ENCODE measurements around the gene HMGCL.
"Not testable (repeated sequence)": the region's sequence is repeated elsewhere in the genome, so short reads cannot be mapped to it uniquely, and the experiment has no call there.

HMGCL gene

DNA sequence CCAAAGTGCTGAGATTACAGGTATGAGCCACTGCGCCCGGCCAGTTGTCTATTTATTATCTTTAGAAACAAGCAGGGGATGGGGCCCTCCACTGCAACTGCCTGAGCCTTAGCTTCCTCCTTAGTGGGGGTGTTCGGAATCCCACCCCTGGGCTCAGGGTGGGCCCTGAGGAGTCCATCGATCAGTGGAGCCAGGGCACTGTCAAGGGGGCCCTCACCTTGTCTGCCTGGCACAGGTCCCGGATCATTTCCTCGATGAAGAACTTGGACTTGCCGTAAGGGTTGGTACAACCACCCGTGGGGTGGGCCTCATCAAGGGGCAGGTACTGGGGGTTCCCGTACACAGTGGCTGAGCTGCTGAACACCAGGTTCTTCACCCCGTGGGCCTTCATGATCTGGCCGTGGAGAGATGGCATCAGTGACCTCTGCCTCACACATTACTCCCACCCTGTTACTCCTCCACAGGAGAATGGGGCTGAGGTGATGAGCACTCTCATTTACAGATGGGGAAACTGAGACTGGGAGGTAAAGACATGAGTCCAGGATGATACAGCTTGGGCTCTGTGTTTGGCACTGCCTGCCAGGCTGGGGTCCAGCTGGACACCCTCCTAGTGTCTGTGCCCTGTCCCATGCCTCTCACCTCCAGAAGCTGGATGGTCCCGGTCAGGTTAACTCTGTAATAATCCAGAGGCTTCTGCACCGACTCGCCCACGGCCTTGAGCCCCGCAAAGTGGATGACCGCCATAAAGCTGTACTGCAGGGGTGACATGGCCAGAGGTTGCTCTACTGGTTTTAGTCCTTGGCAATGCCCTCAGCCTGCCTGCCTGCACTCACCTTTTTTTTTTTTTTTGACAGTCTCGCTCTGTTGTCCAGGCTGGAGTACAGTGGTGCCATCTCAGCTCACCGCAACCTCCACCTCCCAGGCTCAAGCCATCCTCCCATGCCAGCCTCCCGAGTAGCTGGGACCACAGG, 27.5 kb downstream of the HMGCL start:
- DNase-seq, result no peak

- DNase-seq, result no peak
Observed at GRCh38 chr1:23796466-23797271, 28.6 kb downstream of the HMGCL start.

DNA sequence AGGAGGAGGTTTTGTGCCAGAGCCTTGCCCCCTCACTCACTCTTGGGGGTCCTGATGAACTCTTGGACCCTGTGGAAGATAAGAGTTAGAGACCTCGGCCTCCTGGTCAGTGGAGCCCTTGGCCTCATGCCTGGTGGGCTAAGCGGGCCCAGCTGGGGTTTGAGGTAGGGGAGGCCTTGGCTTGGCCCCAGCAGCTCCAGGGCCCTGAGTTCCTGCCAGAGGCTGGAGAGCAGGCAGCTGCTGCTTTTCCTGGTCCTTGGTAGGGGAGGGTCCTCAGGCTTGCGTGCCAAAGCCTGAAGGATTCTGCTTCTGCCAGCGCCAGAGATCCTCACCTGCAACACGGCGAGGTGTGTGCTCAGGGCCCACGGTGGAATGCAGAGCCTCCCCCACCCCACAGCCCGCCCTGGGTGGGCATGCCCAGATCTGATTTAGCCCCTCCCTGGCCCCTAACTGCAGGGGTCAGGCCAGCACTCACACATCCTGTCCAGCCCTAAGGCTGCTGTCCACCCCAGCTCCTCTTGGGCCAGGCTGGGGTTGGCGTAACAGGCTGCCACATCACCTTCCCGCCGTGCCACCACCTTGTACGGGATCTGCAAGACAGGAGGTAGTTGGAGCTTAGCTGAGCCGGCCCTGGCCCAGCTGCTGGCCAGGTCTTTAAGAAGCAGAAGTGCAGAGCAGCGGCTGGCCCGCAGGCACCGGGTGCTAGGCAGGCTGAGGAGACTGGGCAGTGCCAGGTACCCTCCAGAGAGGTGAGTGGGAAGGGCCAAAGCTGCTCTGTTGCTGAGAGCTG, 29.4 kb downstream of the HMGCL start:
- DNase-seq, result no peak

GRCh38 chr1:23794732-23795182, 30.5 kb downstream of the HMGCL start:
- not testable (repeated sequence) for DNase-seq

GRCh38 chr1:23793861-23794731, 31.1 kb downstream of the HMGCL start:
- DNase-seq, result no peak

- DNase-seq, result no peak
Observed at GRCh38 chr1:23793018-23793781, 32.0 kb downstream of the HMGCL start.

DNA sequence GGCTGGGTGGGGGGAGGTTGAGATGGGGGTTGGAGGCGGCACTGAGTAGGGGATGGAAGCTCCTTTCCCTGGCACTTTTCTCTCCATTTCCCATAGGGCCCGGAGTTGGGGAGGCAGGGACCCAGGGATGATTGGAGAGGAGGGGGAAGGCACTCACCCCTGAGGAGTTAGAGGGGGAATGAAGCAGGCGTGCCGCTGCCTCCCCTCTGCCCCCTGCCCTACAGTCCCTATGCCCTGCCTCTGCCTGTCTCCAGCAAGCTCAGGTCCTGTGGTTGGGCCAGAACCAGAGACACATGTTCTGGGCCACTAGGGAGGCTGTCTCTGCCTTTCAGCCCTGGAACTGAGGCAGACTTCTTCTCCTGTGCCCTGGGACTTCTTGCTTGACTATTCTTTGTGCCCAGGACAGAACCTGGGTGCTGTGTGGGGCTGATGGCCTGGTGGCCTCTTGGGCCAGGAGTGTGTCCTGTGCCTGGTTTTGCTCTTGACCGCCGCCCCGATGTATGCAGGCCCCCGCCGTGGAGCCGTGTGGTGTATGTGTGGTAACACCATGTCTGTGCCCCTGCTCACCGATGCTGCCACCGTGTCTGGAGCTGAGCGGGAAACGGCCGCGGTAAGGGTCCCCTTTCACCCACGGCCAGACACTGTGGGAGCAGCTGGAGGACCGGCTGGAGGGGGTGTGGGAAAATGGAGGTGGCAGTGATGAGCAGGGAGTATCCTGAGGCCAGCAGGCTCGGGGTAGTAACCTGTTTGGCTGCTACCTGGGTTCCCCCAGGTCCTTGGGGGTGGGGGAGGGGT, 32.9 kb downstream of the HMGCL start:
- no peak for DNase-seq

- no peak for DNase-seq
Observed at GRCh38 chr1:23791516-23792047, 33.6 kb downstream of the HMGCL start.

DNA sequence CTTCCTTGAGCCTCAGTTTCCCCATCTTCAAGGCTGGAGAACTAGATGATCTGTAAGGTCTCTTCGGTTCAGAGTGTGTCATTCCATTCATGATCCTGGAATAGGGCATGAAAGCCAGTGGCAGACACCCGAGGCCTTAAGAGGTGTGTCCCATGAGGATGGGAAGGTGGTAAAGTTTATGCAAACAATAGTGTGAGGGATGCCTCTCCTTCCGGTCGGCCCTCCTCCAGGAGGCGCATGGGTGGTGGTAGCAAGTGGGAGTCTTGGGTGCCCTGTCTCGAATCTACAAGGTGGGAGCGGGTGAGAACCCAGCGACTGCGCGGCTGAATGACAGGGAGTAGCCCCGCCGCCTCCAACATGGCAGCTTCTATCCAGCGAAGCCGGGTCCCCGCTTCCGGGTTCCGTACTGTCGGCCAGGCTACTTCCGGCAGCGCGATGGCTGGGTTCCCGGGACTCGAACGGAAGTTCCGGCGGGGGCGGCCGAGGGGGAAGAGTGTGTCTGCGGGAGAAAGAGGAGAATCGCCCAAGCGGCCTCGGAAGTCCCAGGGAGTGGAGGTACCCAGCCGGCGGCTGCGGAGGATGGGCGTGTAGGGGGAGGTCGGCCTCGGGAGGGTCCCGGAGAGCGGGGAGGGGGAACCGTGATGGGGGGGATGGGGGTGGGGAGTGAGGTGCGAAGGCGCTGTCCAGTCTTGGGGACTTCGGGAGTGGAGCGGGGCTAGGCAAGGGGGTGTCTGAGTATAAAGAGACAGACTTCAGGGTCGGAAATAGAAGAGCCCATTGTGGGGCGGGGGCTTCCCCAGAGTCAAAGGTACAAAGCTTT, 34.3 kb downstream of the HMGCL start, which contains the start of gene LYPLA2:
TSS of gene LYPLA2 (plus strand) at position 450 of the 820 bp plus-strand sequence. CDS start 1,538 bp downstream, outside the sequence.
- DNase-seq, result peak; percentile 39

DNA sequence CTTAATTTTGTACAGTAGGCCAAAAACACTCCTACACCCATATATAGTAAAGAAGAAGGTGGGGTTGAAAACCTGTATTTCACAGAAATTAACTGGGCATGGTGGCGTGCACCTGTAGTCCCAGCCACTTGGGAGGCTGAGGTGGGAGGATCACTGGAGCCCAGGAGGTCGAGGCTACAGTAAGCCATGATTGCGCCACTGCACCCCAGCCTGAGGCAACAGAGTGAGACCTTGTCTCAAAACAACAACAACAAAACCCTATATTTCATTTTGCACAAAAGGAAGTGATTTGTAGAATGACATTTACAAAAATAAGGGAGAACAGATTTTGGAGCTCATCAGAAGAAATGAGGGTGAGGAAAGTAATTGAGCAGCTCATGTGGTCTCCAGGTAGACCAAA, 36.5 kb downstream of the HMGCL start:
- DNase-seq, result no peak

DNA sequence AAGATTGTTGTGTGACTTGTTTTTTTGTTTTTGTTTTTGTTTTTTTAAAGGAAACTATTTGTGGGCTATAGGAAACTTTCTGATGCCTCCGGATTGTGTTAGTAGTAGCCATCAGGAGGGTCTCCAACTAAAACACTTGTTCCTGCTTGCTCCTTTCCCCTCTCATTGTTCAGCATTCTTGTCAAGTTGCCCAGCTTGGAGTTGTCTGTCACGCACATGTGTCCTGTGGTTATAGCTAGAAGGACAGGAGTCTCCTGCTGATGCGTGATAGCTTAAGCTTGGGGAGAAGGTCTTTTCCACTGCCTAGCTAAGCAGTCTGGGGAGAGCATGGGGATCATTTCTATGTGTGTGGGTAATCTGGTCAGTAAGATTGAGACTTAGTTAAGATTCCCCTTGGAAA, 37.5 kb downstream of the HMGCL start:
- DNase-seq, result no peak

GRCh38 chr1:23784846-23785245, 40.4 kb downstream of the HMGCL start:
- DNase-seq, result no peak

GRCh38 chr1:23783141-23783540, 42.1 kb downstream of the HMGCL start:
- not testable (repeated sequence) for DNase-seq

DNA sequence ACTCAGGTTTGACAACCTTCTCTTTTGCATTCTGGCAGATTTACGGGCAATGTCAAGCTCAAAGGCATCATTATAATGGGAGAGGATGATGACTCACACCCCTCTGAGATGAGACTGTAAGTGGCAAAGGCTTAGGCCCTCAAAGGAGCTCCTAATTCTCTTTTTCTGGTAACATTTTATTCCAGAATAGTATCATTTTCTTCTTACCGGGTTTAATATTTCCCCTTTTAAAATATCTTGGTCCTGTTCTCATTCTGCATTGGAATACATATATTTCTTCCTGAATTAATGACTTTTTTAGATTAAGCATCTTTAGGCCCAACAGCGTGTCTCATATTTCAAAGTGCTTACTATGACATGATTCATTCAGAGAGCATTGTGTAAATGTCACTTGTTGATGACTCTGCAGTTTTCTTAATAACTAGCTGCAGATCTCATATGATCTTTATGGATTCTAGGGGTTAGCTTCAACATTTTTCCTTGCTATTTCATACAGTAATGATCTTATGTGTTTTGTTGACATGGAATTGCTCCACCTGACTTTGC, 45.3 kb downstream of the HMGCL start:
- no peak for DNase-seq

DNA sequence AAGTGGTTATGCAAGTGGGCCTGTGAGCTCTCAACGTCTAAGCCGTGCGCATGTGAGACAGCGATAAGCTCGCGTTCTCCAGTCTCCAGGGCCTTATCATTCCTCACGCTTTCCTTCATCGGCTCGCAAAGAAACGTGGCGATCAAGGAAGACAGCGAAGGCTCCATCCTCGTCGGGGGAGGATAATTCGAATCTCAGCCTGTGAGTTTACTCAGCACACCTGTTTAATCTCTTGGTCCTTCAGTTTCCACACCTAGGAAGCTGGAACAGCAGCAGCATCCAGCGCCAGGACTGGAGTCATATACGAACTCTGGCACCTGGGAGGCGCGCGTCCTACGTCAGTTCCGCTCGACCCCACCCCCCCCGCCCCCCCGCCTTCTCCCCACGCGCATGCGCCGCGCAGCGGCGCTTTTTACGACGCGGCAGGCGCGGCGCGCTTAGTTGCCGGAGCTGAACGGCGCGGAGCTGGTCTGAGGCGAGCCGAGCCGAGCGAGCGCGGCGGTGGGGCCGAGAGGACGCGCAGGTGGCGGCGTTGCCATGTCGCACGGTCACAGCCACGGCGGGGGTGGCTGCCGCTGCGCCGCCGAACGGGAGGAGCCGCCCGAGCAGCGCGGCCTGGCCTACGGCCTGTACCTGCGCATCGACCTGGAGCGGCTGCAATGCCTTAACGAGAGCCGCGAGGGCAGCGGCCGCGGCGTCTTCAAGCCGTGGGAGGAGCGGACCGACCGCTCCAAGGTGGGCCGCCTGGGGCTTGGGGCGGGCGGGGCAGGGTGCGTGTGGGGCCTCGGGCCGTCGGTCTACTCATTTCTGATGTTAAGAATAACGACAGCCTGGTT, 47.0 kb downstream of the HMGCL start, which contains the start of gene PITHD1:
TSS of gene PITHD1 (plus strand) at position 440 of the 836 bp plus-strand sequence. CDS start at position 538, 98 bp downstream.
- peak; percentile 31 for DNase-seq

- no peak for DNase-seq
Observed at GRCh38 chr1:23776217-23776616, 49.0 kb downstream of the HMGCL start.

DNA sequence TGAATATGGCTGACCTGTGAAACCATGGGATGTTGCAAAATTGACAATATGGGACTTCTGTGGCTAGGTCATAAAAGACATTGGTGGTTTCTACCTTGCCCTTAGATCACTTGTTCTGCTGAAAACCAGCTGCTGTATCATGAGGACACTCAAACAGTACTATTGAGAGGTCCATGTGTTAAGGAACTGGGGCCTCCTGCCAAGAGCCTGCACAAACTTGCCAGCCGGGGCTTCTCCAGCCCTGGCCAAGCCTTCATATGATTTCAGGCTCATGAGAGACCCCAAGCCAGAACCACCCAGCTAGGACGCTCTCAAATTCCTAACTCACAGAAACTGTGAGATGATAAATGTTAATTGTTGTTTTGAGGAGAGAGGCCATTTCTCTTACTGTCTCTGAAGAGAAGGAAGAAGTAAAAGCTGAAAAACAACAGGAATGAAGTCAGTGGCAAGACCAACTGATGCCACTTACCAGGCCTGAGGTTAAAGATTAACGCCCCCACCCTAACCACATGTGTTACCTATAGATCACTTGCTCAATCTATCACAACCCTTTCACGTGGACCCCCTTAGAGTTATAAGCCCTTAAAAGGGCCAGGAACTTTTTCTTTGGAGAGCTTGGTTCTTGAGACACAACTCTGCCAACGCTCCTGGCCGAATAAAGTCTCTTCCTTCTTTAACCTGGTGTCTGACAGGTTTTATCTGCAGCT, 50.9 kb downstream of the HMGCL start:
- no peak for DNase-seq

Measured in NCI-H748 treated with DMSO at 0.1 percent for 48 hours (cell line).